H9 (cell line): ENCODE measurements around the gene DNAI1. TPM values are rescaled to one million over a fixed set of nuclear protein-coding genes. Genes with fewer than 3 reads are reported as not detected.

ENCODE experiments used
- DNase-seq: peaks from one replicate; pipeline ENCODE4 v3.0.0-alpha.2; 2017
- H2AFZ ChIP-seq: one replicate; pipeline ENCODE4 v1.6.1; 2013; ENCODE audit warnings: mild to moderate bottlenecking, low read length, control low read depth, moderate library complexity
- H2AK5ac ChIP-seq: 2 replicates; pipeline ENCODE4 v1.6.1; 2013; ENCODE audit warnings: low read length, control low read depth, mixed read lengths; ENCODE audit not compliant: insufficient read length
- H2BK120ac ChIP-seq: one replicate; pipeline ENCODE4 v1.6.1; 2013; ENCODE audit warnings: low read depth, mild to moderate bottlenecking, low read length, control low read depth, inconsistent platforms; ENCODE audit not compliant: poor library complexity, severe bottlenecking
- H2BK12ac ChIP-seq: 2 replicates; pipeline ENCODE4 v1.6.1; 2013; ENCODE audit warnings: low read length, control low read depth, mixed read lengths, low read depth; ENCODE audit not compliant: insufficient read length
- H2BK15ac ChIP-seq: 2 replicates; pipeline ENCODE4 v1.6.1; 2013; ENCODE audit warnings: low read depth, low read length, control low read depth
- H2BK20ac ChIP-seq: one replicate; pipeline ENCODE4 v1.6.1; 2013; ENCODE audit warnings: low read depth, mild to moderate bottlenecking, low read length, control low read depth, inconsistent platforms; ENCODE audit not compliant: poor library complexity, severe bottlenecking
- H2BK5ac ChIP-seq: 2 replicates; pipeline ENCODE4 v1.6.1; 2013; ENCODE audit warnings: low read length, control low read depth, mixed read lengths; ENCODE audit not compliant: insufficient read length
- H3K14ac ChIP-seq: 2 replicates; pipeline ENCODE4 v1.6.1; 2013; ENCODE audit warnings: low read length, control low read depth; ENCODE audit not compliant: insufficient read depth
- H3K18ac ChIP-seq: 2 replicates; pipeline ENCODE4 v1.6.1; 2013; ENCODE audit warnings: low read depth, mild to moderate bottlenecking, mixed read lengths, low read length, control low read depth; ENCODE audit not compliant: insufficient read length
- H3K23ac ChIP-seq: 2 replicates; pipeline ENCODE4 v1.6.1; 2013; ENCODE audit warnings: low read length, control low read depth, mixed read lengths, low read depth; ENCODE audit not compliant: insufficient read length
- H3K23me2 ChIP-seq: 2 replicates; pipeline ENCODE4 v1.6.1; 2013; ENCODE audit warnings: low read depth, mild to moderate bottlenecking, mixed read lengths, low read length, control low read depth; ENCODE audit not compliant: insufficient read length, poor library complexity, severe bottlenecking
- H3K27ac ChIP-seq: 2 replicates; pipeline ENCODE4 v1.5.1; 2013; ENCODE audit warnings: low read length, control low read depth, mixed read lengths, low read depth; ENCODE audit not compliant: insufficient read length
- H3K27me3 ChIP-seq: 2 replicates; pipeline ENCODE4 v1.6.1; 2013; ENCODE audit warnings: low read length, control low read depth, inconsistent platforms; ENCODE audit not compliant: insufficient read depth
- H3K4ac ChIP-seq: 2 replicates; pipeline ENCODE4 v1.6.1; 2013; ENCODE audit warnings: low read depth, mild to moderate bottlenecking, control low read depth, inconsistent platforms, low read length, moderate library complexity
- H3K4me1 ChIP-seq: 2 replicates; pipeline ENCODE4 v1.6.1; 2013; ENCODE audit warnings: low read length, control low read depth, inconsistent platforms; ENCODE audit not compliant: insufficient read depth
- H3K4me2 ChIP-seq: 2 replicates; pipeline ENCODE4 v1.6.1; 2013; ENCODE audit warnings: low read length, control low read depth, mixed read lengths; ENCODE audit not compliant: insufficient read length, insufficient read depth
- H3K56ac ChIP-seq: 2 replicates; pipeline ENCODE4 v1.6.1; 2013; ENCODE audit warnings: low read depth, mild to moderate bottlenecking, mixed read lengths, low read length, control low read depth; ENCODE audit not compliant: insufficient read length
- H3K79me1 ChIP-seq: 2 replicates; pipeline ENCODE4 v1.6.1; 2013; ENCODE audit warnings: low read depth, mild to moderate bottlenecking, moderate library complexity, low read length, control low read depth, inconsistent platforms; ENCODE audit not compliant: insufficient read depth, poor library complexity, severe bottlenecking
- H3K79me2 ChIP-seq: 2 replicates; pipeline ENCODE4 v1.6.1; 2013; ENCODE audit warnings: low read length, control low read depth, inconsistent platforms; ENCODE audit not compliant: insufficient read depth
- H3K9ac ChIP-seq: 2 replicates; pipeline ENCODE4 v1.6.1; 2013; ENCODE audit warnings: low read length, control low read depth, mixed read lengths; ENCODE audit not compliant: insufficient read length; ENCODE audit errors: extremely low read depth
- H3K9me3 ChIP-seq: one replicate; pipeline ENCODE4 v1.6.1; 2013; ENCODE audit warnings: low read depth, low read length, inconsistent platforms; ENCODE audit not compliant: control insufficient read depth
- H3T11ph ChIP-seq: one replicate; pipeline ENCODE4 v1.6.1; 2013; ENCODE audit warnings: mild to moderate bottlenecking, low read length, control low read depth, inconsistent platforms
- H4K20me1 ChIP-seq: one replicate; pipeline ENCODE4 v1.6.1; 2013; ENCODE audit not compliant: control insufficient read depth, insufficient read length, insufficient read depth
- H4K5ac ChIP-seq: 2 replicates; pipeline ENCODE4 v1.6.1; 2013; ENCODE audit warnings: low read depth, mild to moderate bottlenecking, mixed read lengths, low read length, control low read depth; ENCODE audit not compliant: insufficient read length
- H4K8ac ChIP-seq: replicated peaks from 2 replicates; pipeline ENCODE4 v1.6.1; 2013; ENCODE audit warnings: low read length, control low read depth, mixed read lengths, low read depth; ENCODE audit not compliant: insufficient read length
- H4K91ac ChIP-seq: 2 replicates; pipeline ENCODE4 v1.6.1; 2013; ENCODE audit warnings: low read depth, mild to moderate bottlenecking, moderate library complexity, mixed read lengths, low read length, control low read depth; ENCODE audit not compliant: insufficient read length
- H3K27ac Mint-ChIP-seq, 3 experiments: 2 replicates in 2 of 3; 3 replicates in 1 of 3; pipeline ENCODE4 v1.8.0; 2020 to 2021; ENCODE audit warnings: mixed read lengths in 3 of 3, mild to moderate bottlenecking in 1 of 3, moderate library complexity in 1 of 3
- H3K27me3 Mint-ChIP-seq: 2 replicates; pipeline ENCODE4 v1.8.0; 2021; ENCODE audit warnings: low read depth, mild to moderate bottlenecking, moderate library complexity, mixed read lengths
- H3K36me3 Mint-ChIP-seq, 3 experiments: 2 replicates in 2 of 3; 3 replicates in 1 of 3; pipeline ENCODE4 v1.8.0; 2020 to 2021; ENCODE audit warnings: low read depth in 3 of 3, mixed read lengths in 3 of 3; ENCODE audit not compliant: insufficient read depth in 1 of 3
- H3K4me1 Mint-ChIP-seq, 2 experiments: 2 replicates each; pipeline ENCODE4 v1.8.0; 2020; ENCODE audit warnings: mixed read lengths in 2 of 2
- H3K4me3 Mint-ChIP-seq, 2 experiments: 2 replicates in 1 of 2; 3 replicates in 1 of 2; pipeline ENCODE4 v1.8.0; 2020 to 2021; ENCODE audit warnings: mild to moderate bottlenecking in 2 of 2, mixed read lengths in 2 of 2, moderate library complexity in 1 of 2
- H3K9me3 Mint-ChIP-seq, 2 experiments: 2 replicates in 1 of 2; 3 replicates in 1 of 2; pipeline ENCODE4 v1.8.0; 2020; ENCODE audit warnings: mild to moderate bottlenecking in 2 of 2, mixed read lengths in 2 of 2, moderate library complexity in 1 of 2
- CTCF ChIP-seq: fragments of 200-600 bp; sonication (generic); conservative IDR thresholded peaks from 3 replicates; pipeline ENCODE4 v1.8.0; 2021; ENCODE audit warnings: antibody characterized with exemption, mild to moderate bottlenecking
- WGBS: extraction: QIAGEN DNeasy Blood & Tissue Kit; methylation state at CpG from one replicate; pipeline ENCODE4 v1.1.7; 2013; ENCODE audit warnings: missing lambda C conversion rate, low lambda C conversion rate, mixed read lengths; ENCODE audit not compliant: insufficient read length; ENCODE audit errors: extremely low coverage; 5-methylcytosine and 5-hydroxymethylcytosine counted together
- total RNA-seq: library from RNA; stranded (reverse); gene quantifications from 2 replicates; pipeline ENCODE4 v1.2.1, GENCODE V29; 2021

DNAI1 gene
- total RNA-seq, 1 experiment from 2014 or later, result 0.22 TPM

GRCh38 chr9:34451545-34451944 is 7.1 kb upstream of the DNAI1 start:
- no peaks in the 10 kb centered on the region for H3K27me3 Mint-ChIP-seq
- Histone ChIP-seq H3K27me3 (no peaks in the 10 kb centered on the region), H2BK20ac (no peak overlapping the region), H2BK15ac (no peak overlapping the region), H4K8ac (no peak overlapping the region), H2AFZ (no peak overlapping the region), H2BK120ac (no peak overlapping the region), H3T11ph (no peak overlapping the region), H3K9me3 (no peaks in the 10 kb centered on the region), H3K4me2 (no peak overlapping the region), H3K27ac (no peak overlapping the region), H3K4ac (no peak overlapping the region), H3K79me1 (no peaks in the 10 kb centered on the region), H3K79me2 (no peaks in the 10 kb centered on the region; the same call in 1 of the 2 replicates), H3K23me2 (no peaks in the 10 kb centered on the region), H4K5ac (no peak overlapping the region), H3K4me1 (peaks cover 7% of the 10 kb centered on the region), H3K56ac (no peak overlapping the region), H4K91ac (no peak overlapping the region), H3K9ac (no peak overlapping the region), H3K23ac (no peak overlapping the region), H2BK12ac (no peak overlapping the region), H2BK5ac (no peak overlapping the region), H4K20me1 (no peaks in the 10 kb centered on the region), H3K14ac (no peak overlapping the region), H3K18ac (no peak overlapping the region), H2AK5ac (no peak overlapping the region)
- no peaks in the 10 kb centered on the region for H3K9me3 Mint-ChIP-seq
- H3K27ac Mint-ChIP-seq, result peak overlapping the region in 1 of 3 experiments; percentile 46; a peak in 2 of 7 replicates
- no peaks in the 10 kb centered on the region for H3K36me3 Mint-ChIP-seq
- no peak for DNase-seq
- TF ChIP-seq CTCF, result no peak
- peaks cover 19% of the 10 kb centered on the region in 2 experiments for H3K4me1 Mint-ChIP-seq
- WGBS, result no CpG with 5 or more reads among the region's 3 CpGs
- H3K4me3 Mint-ChIP-seq, result no peak overlapping the region
